Hepatocyte (in vitro differentiated cells): Measurements from ENCODE around the gene PLA2G4A. TPM values are rescaled to one million over a fixed set of nuclear protein-coding genes. Genes with fewer than 3 reads are reported as not detected.

ENCODE experiments used
- DNase-seq: peaks from one replicate; pipeline ENCODE4 v3.0.0-alpha.2; 2016; ENCODE audit warnings: low spot score
- H2AFZ ChIP-seq: fragments of 200-600 bp; sonication (generic); 2 replicates; pipeline ENCODE4 v1.6.0; 2016; ENCODE audit warnings: antibody characterized with exemption, mild to moderate bottlenecking
- H3K27ac ChIP-seq: fragments of 200-600 bp; sonication (generic); 2 replicates; pipeline ENCODE4 v1.5.1; 2016; ENCODE audit warnings: mild to moderate bottlenecking
- H3K27me3 ChIP-seq: fragments of 200-600 bp; sonication (generic); 2 replicates; pipeline ENCODE4 v1.6.1; 2016
- H3K36me3 ChIP-seq: fragments of 200-600 bp; sonication (generic); replicated peaks from 2 replicates; pipeline ENCODE4 v1.5.1; 2016; ENCODE audit warnings: low read depth; ENCODE audit not compliant: insufficient read depth
- H3K4me1 ChIP-seq: fragments of 200-600 bp; sonication (generic); 2 replicates; pipeline ENCODE4 v1.5.1; 2016; ENCODE audit warnings: mild to moderate bottlenecking, moderate library complexity; ENCODE audit not compliant: insufficient read depth
- H3K4me2 ChIP-seq: fragments of 200-600 bp; sonication (generic); 2 replicates; pipeline ENCODE4 v1.6.0; 2016
- H3K4me3 ChIP-seq: fragments of 200-600 bp; sonication (generic); 2 replicates; pipeline ENCODE4 v1.5.1; 2016; ENCODE audit warnings: mild to moderate bottlenecking
- H3K79me2 ChIP-seq: fragments of 200-600 bp; sonication (generic); 2 replicates; pipeline ENCODE4 v1.6.0; 2017; ENCODE audit warnings: mild to moderate bottlenecking
- H3K9me2 ChIP-seq: fragments of 200-600 bp; sonication (generic); replicated peaks from 2 replicates; pipeline ENCODE4 v1.6.0; 2017; ENCODE audit warnings: mild to moderate bottlenecking; ENCODE audit not compliant: insufficient read depth
- H3K9me3 ChIP-seq: fragments of 200-600 bp; sonication (generic); 2 replicates; pipeline ENCODE4 v1.5.1; 2016; ENCODE audit warnings: low read depth, mild to moderate bottlenecking
- H4K20me1 ChIP-seq: fragments of 200-600 bp; sonication (generic); 2 replicates; pipeline ENCODE4 v1.6.0; 2016; ENCODE audit warnings: mild to moderate bottlenecking; ENCODE audit not compliant: insufficient read depth, poor library complexity, severe bottlenecking
- EZH2 ChIP-seq: fragments of 200-600 bp; sonication (generic); IDR thresholded peaks from 2 replicates; pipeline ENCODE4 v1.6.1; 2016; ENCODE audit warnings: antibody characterized with exemption, mild to moderate bottlenecking, borderline replicate concordance
- EZH2phosphoT487 ChIP-seq: fragments of 200-600 bp; sonication (generic); IDR thresholded peaks from one replicate; pipeline ENCODE4 v1.6.1; 2018; ENCODE audit warnings: antibody characterized with exemption, mild to moderate bottlenecking, low read depth, moderate library complexity; ENCODE audit not compliant: unreplicated experiment, severe bottlenecking
- WGBS: methylation state at CpG from one replicate; pipeline ENCODE4 v1.1.6; 2016; ENCODE audit warnings: low lambda C conversion rate; ENCODE audit errors: missing lambda C conversion rate; 5-methylcytosine and 5-hydroxymethylcytosine counted together
- polyA plus RNA-seq: library from polyadenylated mRNA; unstranded; fragments of >200 nt; fragmentation: Nextera tagmentation; extraction: Ambion mirVana; gene quantifications from 2 replicates; pipeline ENCODE4 v1.2.1, GENCODE V29; 2016
- total RNA-seq: library from RNA; depleted of rRNA; stranded (reverse); fragments of >200 nt; gene quantifications from 2 replicates; pipeline ENCODE4 v1.2.3, GENCODE V29; 2014
- TF ChIP-seq, protein P1 (sequence below): fragments of 200-600 bp; sonication (generic); IDR thresholded peaks from 2 replicates; pipeline ENCODE4 v1.5.1; 2016; ENCODE audit warnings: antibody characterized with exemption, mild to moderate bottlenecking; ENCODE audit not compliant: poor library complexity

Gene PLA2G4A
- total and polyA plus RNA-seq, 2 experiments from 2014 or later: 21.3 to 24.9 TPM

DNA sequence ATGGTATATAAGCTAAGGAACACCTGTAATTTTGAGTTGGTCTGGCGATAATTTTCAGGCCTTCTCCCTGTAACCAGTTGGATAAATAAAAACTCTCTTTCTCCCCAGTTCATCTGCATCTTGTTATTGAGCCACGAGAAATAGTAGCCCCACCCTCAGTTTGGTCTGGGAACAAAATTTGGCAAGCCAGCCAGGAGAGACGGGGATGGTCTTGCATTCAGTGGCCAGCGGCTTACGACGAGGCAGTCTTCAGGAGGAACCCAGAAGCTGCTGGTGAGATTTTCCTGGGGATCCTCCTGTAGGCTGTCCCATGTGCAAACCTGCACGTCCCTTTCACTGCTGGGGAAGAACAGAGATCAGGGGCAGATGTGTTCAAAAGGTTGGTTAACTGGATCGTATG lies 174.6 kb downstream of the PLA2G4A start:
- Histone ChIP-seq H3K9me3 (peaks cover 7% of the 10 kb centered on the region), H3K27ac (no peak overlapping the region), H3K36me3 (no peaks in the 10 kb centered on the region), H3K9me2 (no peaks in the 10 kb centered on the region), H3K4me2 (no peak overlapping the region), H3K4me3 (no peak overlapping the region), H2AFZ (no peak overlapping the region), H3K79me2 (no peaks in the 10 kb centered on the region), H3K4me1 (no peaks in the 10 kb centered on the region), H3K27me3 (no peaks in the 10 kb centered on the region), H4K20me1 (no peaks in the 10 kb centered on the region)
- no peak for DNase-seq
- no peak for TF ChIP-seq EZH2
- TF ChIP-seq, protein P1, sequence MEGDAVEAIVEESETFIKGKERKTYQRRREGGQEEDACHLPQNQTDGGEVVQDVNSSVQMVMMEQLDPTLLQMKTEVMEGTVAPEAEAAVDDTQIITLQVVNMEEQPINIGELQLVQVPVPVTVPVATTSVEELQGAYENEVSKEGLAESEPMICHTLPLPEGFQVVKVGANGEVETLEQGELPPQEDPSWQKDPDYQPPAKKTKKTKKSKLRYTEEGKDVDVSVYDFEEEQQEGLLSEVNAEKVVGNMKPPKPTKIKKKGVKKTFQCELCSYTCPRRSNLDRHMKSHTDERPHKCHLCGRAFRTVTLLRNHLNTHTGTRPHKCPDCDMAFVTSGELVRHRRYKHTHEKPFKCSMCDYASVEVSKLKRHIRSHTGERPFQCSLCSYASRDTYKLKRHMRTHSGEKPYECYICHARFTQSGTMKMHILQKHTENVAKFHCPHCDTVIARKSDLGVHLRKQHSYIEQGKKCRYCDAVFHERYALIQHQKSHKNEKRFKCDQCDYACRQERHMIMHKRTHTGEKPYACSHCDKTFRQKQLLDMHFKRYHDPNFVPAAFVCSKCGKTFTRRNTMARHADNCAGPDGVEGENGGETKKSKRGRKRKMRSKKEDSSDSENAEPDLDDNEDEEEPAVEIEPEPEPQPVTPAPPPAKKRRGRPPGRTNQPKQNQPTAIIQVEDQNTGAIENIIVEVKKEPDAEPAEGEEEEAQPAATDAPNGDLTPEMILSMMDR: no peak
- TF ChIP-seq EZH2phosphoT487: no peak
- WGBS: 90% methylated on average over 8 of the region's 8 CpGs

DNA sequence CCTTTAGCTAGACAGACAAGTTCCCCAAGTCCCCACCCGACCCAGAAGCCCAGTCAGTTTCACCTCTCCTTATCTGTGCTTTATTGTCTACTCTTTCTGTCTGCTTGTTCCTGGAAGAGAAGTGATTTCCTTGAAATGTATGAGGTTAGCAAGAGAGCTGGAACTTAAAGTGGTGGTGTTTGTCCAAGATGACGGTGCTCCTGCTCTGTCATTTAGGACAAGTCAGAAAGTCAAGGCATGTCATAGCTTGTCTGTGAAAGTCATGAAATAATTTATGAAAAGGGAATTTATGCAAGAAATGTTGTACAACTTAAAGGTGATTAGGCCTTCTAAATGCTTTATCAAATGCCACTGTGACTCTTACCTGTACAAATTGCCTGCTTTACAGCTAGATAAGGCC lies 178.1 kb downstream of the PLA2G4A start:
- no peak overlapping the region for H3K4me3 ChIP-seq
- no peak for DNase-seq
- no peak overlapping the region for H3K27ac ChIP-seq
- WGBS: 81% methylated on average over 2 of the region's 2 CpGs
- H3K4me1 ChIP-seq: no peaks in the 10 kb centered on the region
- no peak overlapping the region for H3K4me2 ChIP-seq
- no peaks in the 10 kb centered on the region for H3K9me2 ChIP-seq
- H4K20me1 ChIP-seq: no peaks in the 10 kb centered on the region
- no peaks in the 10 kb centered on the region for H3K27me3 ChIP-seq
- TF ChIP-seq EZH2phosphoT487: no peak
- no peak for TF ChIP-seq EZH2
- TF ChIP-seq, protein P1: no peak
- H3K9me3 ChIP-seq: peaks cover 12% of the 10 kb centered on the region
- H3K36me3 ChIP-seq: no peaks in the 10 kb centered on the region
- H3K79me2 ChIP-seq: no peaks in the 10 kb centered on the region
- H2AFZ ChIP-seq: no peak overlapping the region

DNA sequence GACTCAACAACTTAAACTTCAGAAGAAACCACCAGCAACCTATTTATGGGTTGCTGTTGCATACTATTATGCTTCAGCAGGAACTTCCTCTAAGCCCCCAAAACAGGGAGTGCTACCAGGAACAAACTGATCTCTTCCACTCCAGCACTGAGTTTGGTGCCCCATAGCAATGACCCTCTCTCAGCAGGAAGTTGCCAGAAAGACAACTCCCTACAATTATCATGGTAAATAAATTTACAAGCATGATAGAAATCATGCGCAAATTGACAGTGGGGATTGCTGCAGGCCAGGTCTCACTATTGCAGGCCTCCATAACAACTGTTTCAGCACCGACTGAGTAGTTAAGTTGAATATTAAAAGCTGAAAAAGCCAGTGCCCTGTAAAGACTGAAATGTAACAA lies 180.6 kb downstream of the PLA2G4A start:
- no peak for DNase-seq
- Histone ChIP-seq H3K27ac (no peak overlapping the region), H3K27me3 (no peaks in the 10 kb centered on the region), H4K20me1 (no peaks in the 10 kb centered on the region), H3K9me3 (peaks cover 12% of the 10 kb centered on the region), H3K9me2 (no peaks in the 10 kb centered on the region), H3K4me1 (no peaks in the 10 kb centered on the region), H3K4me3 (no peak overlapping the region), H3K36me3 (no peaks in the 10 kb centered on the region), H3K79me2 (no peaks in the 10 kb centered on the region), H3K4me2 (no peak overlapping the region), H2AFZ (no peak overlapping the region)
- TF ChIP-seq EZH2 (no peak), EZH2phosphoT487 (no peak)
- TF ChIP-seq, protein P1: no peak
- 82% methylated on average over 2 of the region's 2 CpGs for WGBS
